ENCODE data around the gene ADCY3. TPM values are rescaled to one million over a fixed set of nuclear protein-coding genes. Genes with fewer than 3 reads are reported as not detected.

The ADCY3 gene
- total RNA-seq, 1 experiment from 2014 or later = 39.5 TPM

- H3K27me3 Mint-ChIP-seq (ENCODE audit: low read depth) = no peaks in the 10 kb centered on the region; the same call in none of the 2 replicates
- Histone ChIP-seq H3K18ac (ENCODE audit: insufficient read length, low read depth, low read length) (no peak overlapping the region), H4K20me1 (ENCODE audit: control insufficient read depth, insufficient read depth, insufficient read length) (no peaks in the 10 kb centered on the region), H3K23me2 (ENCODE audit: insufficient read length, low read depth, low read length, poor library complexity, severe bottlenecking) (no peaks in the 10 kb centered on the region), H3K9me3 (ENCODE audit: control insufficient read depth, low read depth, low read length) (no peaks in the 10 kb centered on the region), H4K91ac (ENCODE audit: insufficient read length, low read depth, low read length) (no peak overlapping the region), H2BK5ac (ENCODE audit: insufficient read length, low read length) (no peak overlapping the region), H4K5ac (ENCODE audit: insufficient read length, low read depth, low read length) (no peak overlapping the region), H3K14ac (ENCODE audit: insufficient read depth, low read length) (no peak overlapping the region), H3K56ac (ENCODE audit: insufficient read length, low read depth, low read length) (no peak overlapping the region), H3K23ac (ENCODE audit: insufficient read length, low read depth, low read length) (no peak overlapping the region), H3K27me3 (ENCODE audit: insufficient read depth, low read length) (no peaks in the 10 kb centered on the region), H2BK12ac (ENCODE audit: insufficient read length, low read depth, low read length) (no peak overlapping the region), H3K9ac (ENCODE audit: extremely low read depth, insufficient read length, low read length) (no peak overlapping the region), H2AFZ (ENCODE audit: low read length) (no peak overlapping the region), H3K79me1 (ENCODE audit: insufficient read depth, low read depth, low read length, poor library complexity, severe bottlenecking) (no peaks in the 10 kb centered on the region), H3T11ph (ENCODE audit: low read length) (no peak overlapping the region), H2BK20ac (ENCODE audit: low read depth, low read length, poor library complexity, severe bottlenecking) (no peak overlapping the region), H3K27ac (ENCODE audit: insufficient read length, low read depth, low read length) (no peak overlapping the region), H4K8ac (replicated peaks; ENCODE audit: insufficient read length, low read depth, low read length) (no peak overlapping the region), H2BK120ac (ENCODE audit: low read depth, low read length, poor library complexity, severe bottlenecking) (no peak overlapping the region), H3K4ac (ENCODE audit: low read depth, low read length) (no peak overlapping the region), H2BK15ac (ENCODE audit: low read depth, low read length) (no peak overlapping the region), H3K4me1 (ENCODE audit: insufficient read depth, low read length) (peaks cover 15% of the 10 kb centered on the region), H2AK5ac (ENCODE audit: insufficient read length, low read length) (no peak overlapping the region), H3K79me2 (ENCODE audit: insufficient read depth, low read length) (no peaks in the 10 kb centered on the region), H3K4me2 (ENCODE audit: insufficient read depth, insufficient read length, low read length) (no peak overlapping the region)
- no peak overlapping the region for H3K4me3 Mint-ChIP-seq
- H3K27ac Mint-ChIP-seq = peak overlapping the region; percentile 74 to 87 (median 81); a peak in 4 of 7 replicates
- peaks cover 0 to 3% of the 10 kb centered on the region in 2 experiments; a peak in 2 of 5 replicates for H3K9me3 Mint-ChIP-seq
- H3K36me3 Mint-ChIP-seq (ENCODE audit: insufficient read depth in 1 of 3, low read depth in 3 of 3) = peaks cover 39 to 48% (median 41%) of the 10 kb centered on the region in 3 experiments
- H3K4me1 Mint-ChIP-seq = peaks cover 44 to 46% of the 10 kb centered on the region in 2 experiments
- WGBS (ENCODE audit: extremely low coverage, insufficient read length, low lambda C conversion rate) = no CpG with 5 or more reads among the region's 14 CpGs
- TF ChIP-seq CTCF (conservative IDR thresholded peaks at IDR 0.05) = peak; percentile 20; the same call in 1 of the 3 replicates
- peak; percentile 46 for DNase-seq
Measured at GRCh38 chr2:24825883-24826772, 93.9 kb downstream of the ADCY3 start.

Measured in H9 (cell line).